Gastrocnemius medialis (tissue), 4 donors: ENCODE measurements around the gene ANKRD39. TPM values are rescaled to one million over a fixed set of nuclear protein-coding genes. Genes with fewer than 3 reads are reported as not detected.

Source experiments
- ATAC-seq, 2 donors: fragments of 150-250 bp; one replicate each; pipeline ENCODE4 v1.9.1; 2016
- DNase-seq, 2 donors: peaks; one replicate each; pipeline ENCODE4 v3.0.0-alpha.2; 2019
- H3K27ac ChIP-seq, 4 donors: fragments of 200-600 bp; sonication (generic); 1 replicate in 1 of 4; 2 replicates in 3 of 4; pipeline ENCODE4 v1.5.1; 2016 to 2018; ENCODE audit warnings: mild to moderate bottlenecking in 2 of 4, moderate library complexity in 1 of 4
- H3K27me3 ChIP-seq, 3 donors: fragments of 200-600 bp; sonication (generic) in 2 of 3; 1 replicate in 1 of 3; 2 replicates in 2 of 3; pipeline versions ENCODE4 v1.5.1 to v1.6.0; 2016 to 2019; ENCODE audit warnings: mild to moderate bottlenecking in 1 of 3, moderate library complexity in 1 of 3
- H3K36me3 ChIP-seq, 2 donors: fragments of 200-600 bp; sonication (generic) in 1 of 2; one replicate each; pipeline ENCODE4 v1.5.1; 2017 to 2018
- H3K4me1 ChIP-seq, 2 donors: fragments of 200-600 bp; sonication (generic) in 1 of 2; one replicate each; pipeline ENCODE4 v1.5.1; 2016 to 2017; ENCODE audit warnings: mild to moderate bottlenecking in 2 of 2
- H3K4me3 ChIP-seq, 4 donors: fragments of 200-600 bp; sonication (generic) in 3 of 4; 1 replicate in 1 of 4; 2 replicates in 3 of 4; pipeline ENCODE4 v1.5.1; 2016 to 2019; ENCODE audit warnings: mild to moderate bottlenecking in 2 of 4
- H3K9me3 ChIP-seq, 3 donors: fragments of 200-600 bp; sonication (generic) in 2 of 3; 1 replicate in 1 of 3; 2 replicates in 2 of 3; pipeline ENCODE4 v1.5.1; 2016 to 2019
- CTCF ChIP-seq, 5 experiments: fragments of 450-650 bp in 3 of 5; fragments of 200-600 bp in 2 of 5; sonication (generic) in 2 of 5; IDR thresholded peaks in 4 of 5; conservative IDR thresholded peaks in 1 of 5; 1 replicate in 4 of 5; 2 replicates in 1 of 5; pipeline ENCODE4 v1.5.1; 2016 to 2019; ENCODE audit warnings: antibody characterized with exemption in 5 of 5, mild to moderate bottlenecking in 3 of 5, moderate library complexity in 3 of 5
- POLR2A ChIP-seq, 2 donors: fragments of 450-650 bp; IDR thresholded peaks; one replicate each; pipeline ENCODE4 v1.6.1; 2017; ENCODE audit warnings: antibody characterized with exemption in 2 of 2, mild to moderate bottlenecking in 2 of 2, moderate library complexity in 2 of 2
- in situ Hi-C, 4 donors: fragments of 200-750 bp; cut with MboI; loops; one replicate each; pipeline versions ENCODE4 v1.15.0 to v1.8.0; 2017; ENCODE audit warnings: low sequenced_read_pairs in 4 of 4
- intact Hi-C: fragments of 100-400 bp; cut with DNase I; formaldehyde crosslinking; loops from one replicate; pipeline ENCODE4 v1.15.1; 2023; ENCODE audit warnings: low total_unique reads
- total RNA-seq, 4 donors: library from RNA; depleted of rRNA; stranded (reverse); fragments of >200 nt; gene quantifications; one replicate each; pipeline versions ENCODE4 v1.1.0 to v1.2.3, GENCODE V29; 2016

Gene ANKRD39, protein sequence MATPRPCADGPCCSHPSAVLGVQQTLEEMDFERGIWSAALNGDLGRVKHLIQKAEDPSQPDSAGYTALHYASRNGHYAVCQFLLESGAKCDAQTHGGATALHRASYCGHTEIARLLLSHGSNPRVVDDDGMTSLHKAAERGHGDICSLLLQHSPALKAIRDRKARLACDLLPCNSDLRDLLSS
- 10 to 100 TPM; 25.8 to 50.6 (median 43.8) TPM for total RNA-seq

GRCh38 chr2:96857667-96858372 is at the start of gene ANKRD39:
TSS of gene ANKRD39 (minus strand) at chr2:96858016. CDS start at chr2:96857987, 29 bp downstream.
- intact Hi-C loops = loop anchor here (1.0 to 5.0 kb wide), 8 partner anchors 11 to 254 kb away; partner anchors contain the start of genes ANKRD36, CNNM3, CNNM4 and KANSL3
- H3K9me3 ChIP-seq = no peaks in the 10 kb centered on the region
- H3K4me3 ChIP-seq = peak within 1 kb of the TSS; percentile 69 to 90 (median 88)
- peak; percentile 93 to 96 for ATAC-seq
- peak; percentile 96 to 98 for DNase-seq
- H3K27me3 ChIP-seq = no peaks in the 10 kb centered on the region
- H3K27ac ChIP-seq = peak within 1 kb of the TSS; percentile 86 to 93 (median 91)
- peaks cover 0 to 33% of the 10 kb centered on the region in 2 donors for H3K36me3 ChIP-seq
- TF ChIP-seq POLR2A (IDR thresholded peaks at IDR 0.05) (peak; percentile 79 to 91), CTCF (IDR thresholded peaks at IDR 0.05 in 4 of 5, conservative IDR thresholded peaks at IDR 0.05 in 1 of 5) (peak; percentile 77 to 95 (median 90))
- peaks cover 12 to 19% of the 10 kb centered on the region in 2 donors for H3K4me1 ChIP-seq
- in situ Hi-C loops = loop anchor here in 3 of 4 donors (5.0 kb wide), 1 partner anchor 94 kb away; no protein-coding TSS in a partner anchor

- intact Hi-C loops = loop anchor here (1.0 to 5.0 kb wide), 3 partner anchors 38 to 48 kb away; partner anchors contain the start of gene ANKRD39
- Histone ChIP-seq H3K4me3 (peak overlapping the region in 3 of 4 donors; percentile 18 to 29 (median 18)), H3K9me3 (no peaks in the 10 kb centered on the region), H3K36me3 (no peaks in the 10 kb centered on the region), H3K4me1 (peaks cover 24 to 26% of the 10 kb centered on the region in 2 donors), H3K27ac (peak overlapping the region; percentile 69 to 80 (median 78)), H3K27me3 (no peaks in the 10 kb centered on the region)
- no peak for DNase-seq
- no peak for TF ChIP-seq POLR2A (IDR thresholded peaks at IDR 0.05)
- no peak for TF ChIP-seq CTCF (IDR thresholded peaks at IDR 0.05 in 4 of 5, conservative IDR thresholded peaks at IDR 0.05 in 1 of 5)
- ATAC-seq = peak; percentile 8 to 14
- in situ Hi-C loops = no loop called here
Measured at GRCh38 chr2:96906729-96907114, 48.9 kb upstream of the ANKRD39 start.

DNA sequence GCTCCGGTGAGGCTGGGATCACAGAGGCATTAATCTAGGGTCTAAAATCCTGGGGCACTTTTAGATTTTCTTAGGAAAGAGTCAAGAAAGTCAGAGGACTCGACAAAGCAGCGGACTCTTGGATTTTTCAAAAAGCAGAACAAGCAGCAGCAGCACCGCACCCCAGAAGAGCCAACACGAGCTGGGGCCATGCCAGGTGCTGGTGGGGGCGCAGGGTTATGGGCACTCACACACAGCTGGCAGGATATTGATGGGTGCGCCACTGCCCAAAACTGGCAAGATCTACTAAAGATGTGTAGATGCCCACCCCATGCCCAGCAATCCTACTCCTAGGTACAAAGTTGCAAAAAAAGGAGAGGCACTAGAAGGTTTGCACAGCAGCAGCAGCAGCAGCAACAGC is 46.0 kb upstream of the ANKRD39 start:
- intact Hi-C loops = no loop called here
- no peaks in the 10 kb centered on the region for H3K36me3 ChIP-seq
- H3K4me3 ChIP-seq = no peak overlapping the region
- TF ChIP-seq CTCF (IDR thresholded peaks at IDR 0.05 in 4 of 5, conservative IDR thresholded peaks at IDR 0.05 in 1 of 5) (no peak), POLR2A (IDR thresholded peaks at IDR 0.05) (no peak)
- in situ Hi-C loops = no loop called here
- no peaks in the 10 kb centered on the region for H3K9me3 ChIP-seq
- no peak for ATAC-seq
- no peaks in the 10 kb centered on the region for H3K27me3 ChIP-seq
- no peak overlapping the region for H3K27ac ChIP-seq
- H3K4me1 ChIP-seq = peaks cover 24 to 29% of the 10 kb centered on the region in 2 donors
- no peak for DNase-seq

GRCh38 chr2:96903318-96903717 is 45.5 kb upstream of the ANKRD39 start:
- Histone ChIP-seq H3K27ac (no peak overlapping the region), H3K27me3 (no peaks in the 10 kb centered on the region), H3K4me3 (no peak overlapping the region), H3K9me3 (no peaks in the 10 kb centered on the region), H3K4me1 (peaks cover 20 to 29% of the 10 kb centered on the region in 2 donors), H3K36me3 (no peaks in the 10 kb centered on the region)
- TF ChIP-seq POLR2A (IDR thresholded peaks at IDR 0.05) = no peak
- in situ Hi-C loops (no loop called here), intact Hi-C loops (no loop called here)
- no peak for ATAC-seq
- DNase-seq = no peak

DNA sequence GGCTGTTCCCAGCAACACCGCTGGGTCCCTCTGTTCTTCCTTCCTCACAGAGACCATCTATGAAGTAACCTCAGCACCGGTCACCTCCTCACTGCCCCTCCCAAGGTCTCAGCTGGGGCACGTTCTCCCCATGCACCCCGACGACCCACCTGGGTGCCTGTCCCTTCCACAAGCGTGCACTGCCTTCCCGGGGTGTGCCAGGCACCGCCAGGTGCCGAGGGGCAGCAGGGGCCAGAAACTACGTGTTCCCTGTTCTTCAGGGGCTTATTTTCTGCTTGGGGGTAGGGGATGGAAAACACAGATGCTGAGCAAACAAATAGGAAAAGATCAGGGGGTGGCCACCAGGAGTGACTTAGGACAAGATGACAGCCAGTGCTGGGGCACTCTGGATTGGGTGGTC is 42.4 kb upstream of the ANKRD39 start:
- DNase-seq (no peak), ATAC-seq (no peak)
- TF ChIP-seq POLR2A (IDR thresholded peaks at IDR 0.05) = no peak
- no peak for TF ChIP-seq CTCF (IDR thresholded peaks at IDR 0.05 in 4 of 5, conservative IDR thresholded peaks at IDR 0.05 in 1 of 5)
- in situ Hi-C loops = no loop called here
- H3K27ac ChIP-seq = no peak overlapping the region
- H3K4me1 ChIP-seq = peaks cover 5 to 14% of the 10 kb centered on the region in 2 donors
- intact Hi-C loops = no loop called here
- H3K36me3 ChIP-seq = no peaks in the 10 kb centered on the region
- H3K27me3 ChIP-seq = no peaks in the 10 kb centered on the region
- H3K9me3 ChIP-seq = no peaks in the 10 kb centered on the region
- no peak overlapping the region for H3K4me3 ChIP-seq
